GM12801 (cell line): ENCODE measurements around the gene PTPRF.

Source experiments
- CTCF ChIP-seq: IDR thresholded peaks from one replicate; pipeline ENCODE4 v1.5.1; 2011; ENCODE audit warnings: control low read depth; ENCODE audit not compliant: insufficient read length; ENCODE audit errors: extremely low read depth

PTPRF gene

DNA sequence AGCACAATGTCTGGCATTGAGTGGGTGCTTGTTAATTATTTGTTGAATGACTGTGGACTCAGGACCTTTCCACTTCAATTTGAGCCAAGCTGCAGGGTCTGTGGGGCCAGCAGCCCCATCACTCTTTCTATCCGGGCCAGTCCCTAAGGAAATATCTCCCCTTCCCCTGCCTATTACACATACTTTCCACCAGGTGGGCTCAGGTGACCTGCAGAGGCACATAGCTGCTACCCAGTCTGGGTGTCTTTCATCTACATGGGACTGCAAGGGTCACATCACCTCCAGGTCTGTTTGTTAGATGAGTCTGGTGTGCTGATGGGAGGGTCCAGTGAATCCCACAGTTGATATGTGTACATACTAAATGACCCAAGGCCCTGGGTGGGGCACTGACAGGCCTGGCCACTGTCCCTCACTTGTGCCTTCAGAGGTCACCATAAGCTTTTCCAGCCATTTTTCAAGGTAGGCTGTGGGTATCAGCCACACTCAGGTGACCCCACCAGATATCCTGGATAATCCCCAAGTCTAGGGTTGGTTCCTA, 59.8 kb downstream of the PTPRF start:
- no peak for TF ChIP-seq CTCF

GRCh38 chr1:43591181-43591580, 60.5 kb downstream of the PTPRF start:
- no peak for TF ChIP-seq CTCF

DNA sequence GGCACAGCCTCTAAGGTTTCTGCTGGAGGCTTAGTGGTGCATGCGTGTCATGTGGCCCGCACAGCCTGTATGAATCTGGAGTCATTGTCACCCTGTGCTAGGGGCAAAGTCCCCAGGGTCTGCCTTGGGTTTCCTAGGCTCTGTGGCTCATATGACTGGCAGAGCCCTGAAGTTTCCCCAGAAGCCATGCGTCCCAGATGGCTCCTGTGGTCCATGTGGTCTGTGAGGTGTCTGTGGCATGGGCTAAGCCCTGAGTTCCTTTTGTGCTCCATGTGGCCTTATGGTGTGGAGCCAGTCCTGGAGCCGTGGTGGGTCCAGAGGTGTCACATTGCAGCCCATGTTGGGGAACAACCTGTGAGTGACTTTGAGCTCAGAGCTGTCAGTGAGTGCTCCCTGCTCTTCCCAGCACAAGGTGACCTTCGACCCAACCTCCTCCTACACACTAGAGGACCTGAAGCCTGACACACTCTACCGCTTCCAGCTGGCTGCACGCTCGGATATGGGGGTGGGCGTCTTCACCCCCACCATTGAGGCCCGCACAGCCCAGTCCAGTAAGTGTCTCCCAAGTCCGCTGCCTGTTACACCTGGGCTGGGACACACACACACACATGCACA, 61.5 kb downstream of the PTPRF start:
- TF ChIP-seq CTCF = no peak

DNA sequence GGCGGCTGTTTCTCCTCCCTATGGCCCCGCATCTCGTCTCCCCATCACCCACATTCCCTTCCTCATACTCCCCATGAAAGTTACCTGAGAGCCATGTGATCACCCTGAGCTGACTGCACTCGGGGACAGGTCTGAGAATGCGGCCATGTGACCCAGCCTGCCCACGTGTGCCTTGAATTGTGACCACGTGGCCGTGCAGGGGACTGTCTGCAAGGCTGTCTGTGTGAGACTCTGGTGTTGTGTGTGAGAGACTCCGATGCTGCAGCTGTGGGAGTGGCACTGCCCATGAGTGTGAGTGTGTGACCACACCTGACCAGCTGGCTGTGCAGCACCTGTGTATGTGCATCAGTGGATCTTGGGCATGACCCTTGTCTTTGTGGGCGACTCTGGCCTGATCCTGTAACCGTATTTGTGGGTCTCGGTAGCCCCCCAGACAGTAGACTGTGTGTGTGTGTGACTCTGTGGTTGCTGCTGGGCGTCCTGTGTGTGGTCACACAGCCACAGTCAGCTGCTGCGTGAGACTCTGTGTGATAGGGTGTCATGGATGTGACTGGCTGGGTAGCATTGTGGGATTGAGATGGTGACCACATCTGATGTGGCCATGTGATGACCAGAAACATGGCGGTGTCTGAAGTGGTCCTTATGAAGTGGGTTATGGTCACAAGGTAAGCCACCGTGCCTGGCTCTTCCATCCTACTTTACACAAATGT, 62.4 kb downstream of the PTPRF start:
- TF ChIP-seq CTCF = no peak

- TF ChIP-seq CTCF = no peak
Measured at GRCh38 chr1:43596579-43596978, 65.9 kb downstream of the PTPRF start.

DNA sequence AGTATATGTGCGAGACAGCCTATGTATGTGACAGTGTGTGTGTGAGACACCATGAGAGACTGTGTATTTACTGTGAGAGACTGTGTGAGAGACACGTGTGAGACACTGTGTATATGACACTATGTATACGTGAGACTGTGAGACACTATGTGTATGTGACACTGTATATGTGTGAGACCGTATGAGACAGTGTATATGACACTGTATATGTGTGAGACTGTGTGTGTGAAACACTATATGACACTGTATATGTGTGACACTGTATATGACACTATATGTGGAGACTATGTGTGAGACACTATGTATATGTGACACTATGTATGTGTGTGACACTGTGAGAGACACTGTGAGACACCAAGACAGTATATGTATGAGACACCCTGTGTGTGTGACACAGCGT, 66.3 kb downstream of the PTPRF start:
- no peak for TF ChIP-seq CTCF

DNA sequence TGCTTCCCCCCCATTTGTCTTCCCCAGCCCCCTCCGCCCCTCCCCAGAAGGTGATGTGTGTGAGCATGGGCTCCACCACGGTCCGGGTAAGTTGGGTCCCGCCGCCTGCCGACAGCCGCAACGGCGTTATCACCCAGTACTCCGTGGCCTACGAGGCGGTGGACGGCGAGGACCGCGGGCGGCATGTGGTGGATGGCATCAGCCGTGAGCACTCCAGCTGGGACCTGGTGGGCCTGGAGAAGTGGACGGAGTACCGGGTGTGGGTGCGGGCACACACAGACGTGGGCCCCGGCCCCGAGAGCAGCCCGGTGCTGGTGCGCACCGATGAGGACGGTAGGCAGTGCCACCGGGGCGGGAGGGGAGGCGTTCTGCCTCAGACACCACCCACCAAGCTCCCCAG, 67.0 kb downstream of the PTPRF start:
- TF ChIP-seq CTCF = no peak
